DMS79 treated with DMSO at 0.1 percent for 48 hours (cell line): Measurements from ENCODE around the gene ACTR1A.
A peak's percentile ranks its signal among the peaks of the same experiment; 100 is the strongest.
"Not testable (repeated sequence)": the region's sequence is repeated elsewhere in the genome, so short reads cannot be mapped to it uniquely, and the experiment has no call there.

ENCODE experiments used
- DNase-seq: peaks from one replicate; lab custom pipeline; 2025; lab: John Stamatoyannopoulos, UW

Gene ACTR1A

GRCh38 chr10:102502337-102503151, at the start of gene ACTR1A:
Gene ACTR1A, minus strand, starts transcription at chr10:102502712. Its CDS starts 65 bp downstream, at chr10:102502647.
- DNase-seq, result peak; percentile 88

GRCh38 chr10:102550636-102551210, 48.2 kb upstream of the ACTR1A start:
- DNase-seq, result no peak

- no peak for DNase-seq
Observed at GRCh38 chr10:102549549-102549948, 47.0 kb upstream of the ACTR1A start.

- DNase-seq, result no peak
Observed at GRCh38 chr10:102546606-102547320, 44.3 kb upstream of the ACTR1A start.

GRCh38 chr10:102545997-102546396, 43.5 kb upstream of the ACTR1A start:
- DNase-seq, result no peak

- no peak for DNase-seq
Observed at GRCh38 chr10:102545265-102545871, 42.9 kb upstream of the ACTR1A start.

- no peak for DNase-seq
Observed at GRCh38 chr10:102542800-102543418, 40.4 kb upstream of the ACTR1A start.

- DNase-seq, result no peak
Observed at GRCh38 chr10:102540023-102540422, 37.5 kb upstream of the ACTR1A start.

GRCh38 chr10:102538811-102539210, 36.3 kb upstream of the ACTR1A start:
- DNase-seq, result no peak

GRCh38 chr10:102537948-102538347, 35.4 kb upstream of the ACTR1A start:
- DNase-seq, result no peak

- DNase-seq, result no peak
Observed at GRCh38 chr10:102537367-102537766, 34.9 kb upstream of the ACTR1A start.

- DNase-seq, result no peak
Observed at GRCh38 chr10:102535481-102536147, 33.1 kb upstream of the ACTR1A start.

- DNase-seq, result not testable (repeated sequence)
Observed at GRCh38 chr10:102534966-102535365, 32.5 kb upstream of the ACTR1A start.

- no peak for DNase-seq
Observed at GRCh38 chr10:102534333-102534732, 31.8 kb upstream of the ACTR1A start.

GRCh38 chr10:102527546-102527945, 25.0 kb upstream of the ACTR1A start:
- DNase-seq, result no peak

GRCh38 chr10:102524746-102525145, 22.2 kb upstream of the ACTR1A start:
- no peak for DNase-seq

GRCh38 chr10:102523250-102524029, 20.9 kb upstream of the ACTR1A start:
- no peak for DNase-seq

- DNase-seq, result no peak
Observed at GRCh38 chr10:102522874-102523249, 20.4 kb upstream of the ACTR1A start.

- DNase-seq, result no peak
Observed at GRCh38 chr10:102519246-102519825, 16.8 kb upstream of the ACTR1A start.

GRCh38 chr10:102517553-102517952, 15.0 kb upstream of the ACTR1A start:
- DNase-seq, result no peak
